Measurements from ENCODE around the gene SLC30A3.

Gene SLC30A3

DNA sequence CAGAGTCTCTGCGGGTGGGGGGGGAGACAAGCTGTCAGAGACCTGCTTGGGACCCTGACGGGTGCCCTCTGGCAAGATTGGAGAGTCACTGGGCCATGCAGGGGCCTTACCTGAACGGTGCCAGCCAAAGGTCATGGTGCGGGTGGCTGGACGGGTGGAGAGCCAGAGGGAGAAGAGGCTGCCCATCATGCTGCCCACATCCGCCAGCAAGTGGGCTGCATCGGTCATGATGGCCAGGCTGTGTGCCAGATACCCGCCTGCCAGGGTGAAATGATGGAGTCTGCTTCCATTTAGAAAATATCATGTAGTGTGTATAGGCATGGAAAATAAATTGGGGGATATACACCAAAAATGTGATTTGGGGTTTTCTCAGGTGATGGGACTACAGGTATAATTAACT lies 4.8 kb downstream of the SLC30A3 start:
- DNase-seq (ENCODE audit: low read depth), result no peak

DNA sequence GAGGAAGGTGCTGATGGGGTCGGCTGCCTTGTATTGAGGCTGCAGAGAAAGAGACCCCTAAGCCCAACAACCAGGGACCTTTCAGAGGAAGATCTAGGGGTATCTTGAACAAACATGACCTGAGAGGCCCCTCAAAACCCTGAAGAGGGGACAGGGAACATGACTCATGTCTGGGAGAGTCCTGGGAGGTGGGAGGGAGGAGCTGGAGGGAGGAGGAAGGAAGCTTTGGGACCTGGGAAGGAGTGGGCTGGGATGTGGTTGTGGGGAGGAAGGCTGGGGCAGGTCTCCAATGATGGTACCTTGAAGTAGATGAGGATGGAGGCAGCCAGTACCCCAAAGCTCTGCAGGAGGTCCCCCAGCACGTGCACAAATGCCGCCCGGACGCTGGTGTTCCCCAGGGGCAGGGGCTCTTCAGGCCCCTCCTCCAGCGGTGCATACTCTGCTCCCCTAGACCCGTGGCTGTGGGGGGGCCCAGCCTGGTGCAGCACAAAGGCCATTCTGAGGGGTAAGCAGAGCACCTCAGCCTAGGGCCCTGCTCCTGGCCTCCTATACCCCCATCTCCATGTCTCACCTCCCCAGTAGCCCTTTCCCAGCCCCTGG lies 5.9 kb downstream of the SLC30A3 start:
- DNase-seq (ENCODE audit: low read depth), result no peak

DNA sequence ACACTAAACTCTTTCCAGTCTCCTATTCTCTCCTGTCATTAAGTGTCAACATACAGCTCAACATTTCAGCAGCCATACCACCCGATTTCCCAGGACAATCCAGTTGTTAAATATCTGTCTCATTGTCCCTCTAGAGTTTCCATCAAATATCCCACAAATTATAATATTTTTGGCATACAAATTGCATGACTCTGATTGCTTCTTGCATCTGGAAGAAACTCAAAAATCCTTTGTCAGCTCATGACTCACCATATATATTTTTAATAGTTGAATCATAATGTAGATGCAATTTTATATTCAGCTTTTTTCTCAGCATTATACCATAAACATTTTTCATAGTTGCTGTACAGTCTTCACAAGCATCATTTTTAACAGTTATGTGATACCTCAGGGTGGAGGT lies 7.2 kb downstream of the SLC30A3 start:
- no peak for DNase-seq (ENCODE audit: low read depth)

DNA sequence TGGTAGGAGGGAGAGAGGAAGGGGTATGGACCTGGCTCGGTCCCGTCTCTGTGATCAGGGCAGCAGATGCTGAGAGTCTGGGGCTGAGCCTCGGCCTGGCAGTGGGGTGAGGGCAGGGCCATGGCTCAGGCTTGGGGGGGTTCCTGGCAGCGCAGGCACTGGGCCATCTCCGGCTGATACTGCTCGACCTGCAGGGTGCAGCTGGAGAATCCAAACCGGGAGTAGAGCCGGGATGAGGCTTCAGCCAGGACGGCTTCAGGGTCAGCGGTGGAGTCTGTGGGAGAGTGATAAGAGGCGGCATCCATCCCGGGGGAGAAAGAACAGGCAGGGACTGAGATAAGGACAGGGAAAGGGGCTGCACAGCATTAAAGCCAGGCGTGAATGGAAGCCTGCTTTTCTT lies 7.7 kb downstream of the SLC30A3 start:
- DNase-seq (ENCODE audit: low read depth), result no peak

DNA sequence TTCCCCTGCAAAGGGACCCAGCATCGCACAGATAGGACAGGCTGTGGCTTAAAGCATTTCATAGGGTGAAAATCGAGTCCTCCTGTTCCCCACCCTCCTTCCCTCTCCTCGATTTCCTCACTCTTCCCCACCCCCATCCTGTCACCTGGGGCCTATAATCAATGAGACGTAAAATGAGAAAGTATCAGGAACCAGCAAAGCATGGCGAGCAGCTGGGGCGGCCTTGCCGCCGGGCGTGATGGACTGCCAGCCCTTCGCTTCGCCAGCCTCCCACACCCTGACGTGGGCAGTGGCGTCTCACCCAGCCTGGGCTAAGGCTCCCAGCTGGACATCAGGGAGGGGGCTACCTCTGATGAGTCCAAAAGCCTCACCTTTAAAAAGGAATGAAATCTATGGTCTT lies 11.1 kb downstream of the SLC30A3 start:
- no peak for DNase-seq (ENCODE audit: low read depth)

DNA sequence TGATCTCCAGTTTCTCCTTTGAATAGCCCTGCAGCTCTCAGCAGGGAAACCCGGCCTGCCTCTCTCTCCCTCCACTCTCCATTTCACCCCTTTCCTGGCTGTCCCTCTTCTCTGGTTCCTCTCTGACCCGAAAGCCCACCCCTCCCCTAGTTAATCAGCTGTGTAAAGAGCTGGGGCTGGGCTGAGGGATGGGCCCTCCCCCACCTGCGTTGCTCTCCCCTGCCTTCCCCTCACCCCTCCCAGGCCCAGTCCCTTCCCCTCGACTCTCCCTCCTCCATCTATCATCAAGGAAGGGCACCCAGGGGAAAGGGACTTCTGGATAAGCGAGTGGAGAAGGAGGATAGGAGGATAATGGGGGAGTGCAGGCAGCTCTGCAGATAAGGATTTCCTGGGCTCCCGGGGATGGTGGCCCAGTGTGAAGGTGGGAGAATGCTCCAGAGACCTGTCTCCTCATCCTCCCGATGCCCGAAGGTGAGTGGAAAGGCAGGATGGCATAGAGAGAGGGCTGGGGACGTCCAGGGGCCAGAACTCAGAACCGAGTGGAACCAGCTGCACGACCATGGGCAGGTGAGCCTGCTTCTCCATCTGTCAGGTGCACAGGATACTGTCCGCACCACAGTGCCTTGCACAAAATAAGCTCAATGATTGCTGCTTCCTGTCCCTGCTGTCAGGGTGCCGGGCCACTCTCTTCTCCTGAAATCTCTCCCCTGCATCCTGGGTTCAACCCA lies 12.0 kb downstream of the SLC30A3 start:
- DNase-seq (ENCODE audit: low read depth), result no peak

DNA sequence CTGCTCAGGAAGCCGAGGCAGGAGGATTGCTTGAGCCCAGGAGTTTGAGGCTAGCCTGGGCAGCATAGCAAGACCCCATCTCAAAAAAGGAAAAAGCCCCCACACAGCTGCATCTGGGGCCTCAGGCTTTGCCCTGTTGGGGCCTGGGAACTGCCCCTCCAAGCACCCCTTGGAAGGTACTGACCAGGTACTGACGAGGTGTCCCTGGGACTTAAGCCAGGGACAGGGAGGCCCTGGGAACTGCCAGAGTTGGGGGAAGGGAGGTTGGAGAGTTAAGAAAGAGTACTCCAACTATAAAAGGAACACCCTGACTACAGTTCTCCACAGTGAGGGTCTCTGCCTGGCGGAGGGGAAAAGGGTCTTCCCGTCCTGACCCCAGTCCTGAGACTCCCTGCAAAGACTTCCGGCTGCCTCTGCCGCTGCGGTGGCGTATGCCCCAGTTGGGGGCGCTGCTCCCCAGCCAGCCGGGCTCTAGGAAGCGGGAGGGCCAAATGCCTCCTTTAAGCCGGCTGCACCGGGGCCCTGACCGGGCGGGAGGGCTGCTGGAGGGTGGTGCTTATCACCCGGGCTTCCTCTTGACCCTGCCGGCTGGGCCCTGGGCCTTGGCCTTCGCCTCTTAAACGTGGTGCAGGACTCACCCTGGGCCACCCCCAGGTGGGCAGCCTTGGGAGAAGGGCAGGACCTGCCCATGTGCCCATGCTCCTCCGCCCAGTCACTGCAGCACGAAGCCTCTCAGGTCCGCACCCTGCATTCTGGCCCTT lies 12.8 kb downstream of the SLC30A3 start:
- no peak for DNase-seq (ENCODE audit: low read depth)

DNA sequence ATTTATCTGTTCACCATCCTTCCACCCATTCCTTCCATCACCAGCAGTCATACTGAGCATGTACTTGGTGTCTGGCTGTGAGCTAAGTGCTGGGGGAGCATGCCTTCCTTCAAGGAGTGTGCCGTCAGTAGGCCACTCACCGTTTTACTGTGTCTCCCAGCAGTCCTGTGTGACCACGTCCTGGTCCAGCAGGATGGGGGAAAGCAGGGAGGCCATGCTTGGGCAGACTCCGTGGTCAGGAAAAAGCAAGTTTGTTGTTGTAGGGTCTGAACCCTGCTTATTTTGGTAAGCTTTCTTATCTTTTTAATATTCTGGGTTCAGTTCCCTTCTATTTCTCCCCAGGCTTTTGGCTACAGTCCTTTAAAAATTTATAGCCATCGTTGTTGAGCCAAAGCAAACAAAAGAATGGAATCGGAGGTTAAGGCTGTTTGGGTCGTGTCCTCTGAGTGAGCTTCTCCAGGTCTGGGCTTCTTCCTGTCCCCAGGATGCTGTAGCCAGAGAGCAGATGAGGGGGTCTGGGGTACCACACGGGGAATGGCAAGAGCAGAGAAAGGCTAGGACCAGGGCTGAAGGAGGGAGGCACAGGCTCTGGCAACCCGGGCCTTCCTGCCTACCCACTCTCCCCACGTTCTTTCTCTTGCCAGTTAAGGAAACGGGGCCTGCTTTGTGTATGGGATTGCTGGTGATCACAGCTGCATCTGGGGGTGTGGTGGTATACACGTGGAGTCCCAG lies 13.5 kb downstream of the SLC30A3 start:
- no peak for DNase-seq (ENCODE audit: low read depth)

DNA sequence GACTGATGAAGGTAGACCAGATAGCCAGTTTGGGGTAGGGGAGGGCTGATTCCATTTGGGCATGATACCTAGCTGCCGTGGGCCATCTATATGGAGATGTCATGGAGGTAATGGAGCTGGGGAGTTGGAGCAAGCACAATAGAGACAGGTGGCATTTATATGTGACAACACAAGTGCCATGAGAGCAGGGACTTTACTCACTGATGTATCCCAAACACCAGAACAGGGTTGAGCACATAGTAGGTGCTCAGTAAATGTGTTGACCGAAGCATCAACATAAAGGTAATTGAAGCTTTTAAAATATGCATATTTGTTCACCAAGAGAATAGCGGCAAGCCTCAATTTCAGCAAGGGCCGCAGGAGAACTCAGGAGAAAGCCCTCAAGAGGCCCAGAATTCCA lies 15.0 kb downstream of the SLC30A3 start:
- no peak for DNase-seq (ENCODE audit: low read depth)

DNA sequence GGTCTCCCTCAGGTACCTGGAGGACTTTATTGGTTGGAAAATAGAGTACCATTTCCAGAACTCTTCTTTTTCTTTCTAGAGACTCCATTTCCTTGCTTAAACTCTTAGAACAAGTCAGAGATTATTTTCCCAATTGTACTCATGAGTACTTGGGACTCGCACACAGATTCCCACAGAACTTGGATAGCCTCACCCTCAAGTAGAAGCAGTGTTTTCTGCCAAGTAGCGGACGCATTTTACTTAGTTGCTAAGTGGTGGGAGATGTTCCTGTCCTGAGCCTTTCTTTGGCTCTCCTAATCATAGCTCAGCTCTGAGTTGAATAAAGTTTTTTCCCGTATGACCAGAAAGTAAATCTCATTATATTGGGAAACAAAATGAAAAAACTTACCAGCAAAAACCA lies 17.2 kb downstream of the SLC30A3 start:
- no peak for DNase-seq (ENCODE audit: low read depth)

DNA sequence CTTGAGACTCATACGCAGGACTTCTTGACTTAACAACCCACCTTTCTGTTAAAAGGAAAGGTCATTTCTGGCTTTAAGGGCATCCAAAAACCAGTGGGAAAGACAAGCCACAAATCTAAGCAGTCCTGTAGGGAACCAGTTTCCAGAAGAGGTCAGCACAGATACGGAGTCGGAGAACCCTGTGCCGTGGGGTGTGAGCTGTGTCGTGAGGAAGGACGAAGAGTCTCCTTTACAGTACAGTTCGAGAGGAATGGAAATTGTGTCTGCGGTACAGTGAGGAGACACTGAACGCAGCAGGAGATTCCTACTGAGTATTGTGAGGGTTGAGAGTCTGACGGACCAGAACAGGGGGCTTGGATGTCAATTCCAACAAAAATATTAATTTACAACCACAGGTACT lies 17.7 kb downstream of the SLC30A3 start:
- no peak for DNase-seq (ENCODE audit: low read depth)

DNA sequence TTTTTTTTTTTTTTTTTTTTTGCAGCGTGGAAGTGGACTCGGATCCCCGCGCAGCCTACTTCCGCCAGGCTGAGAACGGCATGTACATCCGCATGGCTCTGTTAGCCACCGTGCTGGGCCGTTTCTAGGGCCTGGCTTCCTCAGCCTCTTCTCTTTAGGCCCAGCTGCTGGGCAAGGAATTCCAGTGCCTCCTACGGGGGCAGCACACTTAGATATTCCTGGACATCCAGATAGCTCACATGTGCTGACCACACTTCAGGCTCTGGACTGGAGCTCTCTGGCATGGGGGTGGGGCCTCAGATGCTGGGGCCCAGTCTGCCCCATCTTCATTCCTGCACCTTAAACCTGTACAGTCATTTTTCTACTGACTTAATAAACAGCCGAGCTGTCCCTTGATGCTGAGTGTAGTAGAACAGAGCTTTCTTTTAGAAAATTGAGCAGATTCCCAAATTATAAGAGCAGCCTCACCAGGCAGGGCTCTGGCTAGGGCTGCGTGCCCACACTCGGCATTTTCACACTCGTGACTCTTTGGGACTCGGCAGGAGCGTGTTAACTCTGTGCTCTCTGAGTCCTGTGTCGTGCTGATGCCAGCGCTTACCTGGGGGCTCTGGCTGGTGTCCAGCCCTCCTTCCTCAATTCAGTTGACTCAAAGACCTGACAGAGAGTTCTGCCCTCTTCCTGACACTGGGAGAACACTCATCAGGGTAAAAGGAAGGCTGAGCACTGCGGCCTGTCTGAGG lies 19.3 kb downstream of the SLC30A3 start:
- DNase-seq (ENCODE audit: low read depth), result no peak

DNA sequence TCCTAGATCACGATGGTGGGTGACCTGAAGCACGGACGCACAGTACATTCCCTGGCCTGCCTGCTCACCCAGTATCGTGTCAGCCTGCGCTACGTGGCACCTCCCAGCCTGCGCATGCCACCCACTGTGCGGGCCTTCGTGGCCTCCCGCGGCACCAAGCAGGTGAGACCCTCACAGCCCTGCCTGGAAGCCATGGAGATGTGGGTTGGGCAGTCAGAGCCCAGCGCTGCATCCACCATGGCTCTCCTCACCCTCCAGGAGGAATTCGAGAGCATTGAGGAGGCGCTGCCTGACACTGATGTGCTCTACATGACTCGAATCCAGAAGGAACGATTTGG lies 20.3 kb downstream of the SLC30A3 start:
- DNase-seq (ENCODE audit: low read depth), result no peak

DNA sequence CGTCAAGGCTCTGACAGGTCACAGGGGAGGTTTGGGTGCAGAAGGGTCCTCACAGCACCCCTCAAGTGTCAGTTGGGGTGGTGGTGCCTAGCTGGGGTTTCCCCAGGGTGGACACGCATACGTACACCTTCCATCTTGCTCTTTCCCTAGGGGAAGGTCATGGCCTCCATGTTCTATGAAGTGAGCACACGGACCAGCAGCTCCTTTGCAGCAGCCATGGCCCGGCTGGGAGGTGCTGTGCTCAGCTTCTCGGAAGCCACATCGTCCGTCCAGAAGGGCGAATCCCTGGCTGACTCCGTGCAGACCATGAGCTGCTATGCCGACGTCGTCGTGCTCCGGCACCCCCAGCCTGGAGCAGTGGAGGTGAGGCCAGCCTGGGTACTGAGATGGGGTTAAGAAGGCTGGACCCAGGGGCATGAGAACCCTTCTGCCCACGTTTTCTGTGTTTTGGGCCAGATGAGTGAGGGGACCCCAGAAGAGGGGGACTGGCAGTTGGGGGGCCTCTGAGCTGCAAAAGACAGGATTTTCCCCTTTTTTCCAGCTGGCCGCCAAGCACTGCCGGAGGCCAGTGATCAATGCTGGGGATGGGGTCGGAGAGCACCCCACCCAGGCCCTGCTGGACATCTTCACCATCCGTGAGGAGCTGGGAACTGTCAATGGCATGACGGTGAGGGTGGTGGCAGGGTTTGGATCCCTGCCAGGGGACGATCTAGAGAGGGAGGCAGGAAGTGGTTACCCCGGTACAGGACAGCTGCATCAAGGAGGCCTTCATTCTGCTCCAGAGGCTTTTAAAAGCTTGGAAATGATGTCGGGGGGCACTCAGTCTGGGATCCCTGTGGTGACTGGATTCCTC lies 20.9 kb downstream of the SLC30A3 start:
- DNase-seq (ENCODE audit: low read depth), result no peak

DNA sequence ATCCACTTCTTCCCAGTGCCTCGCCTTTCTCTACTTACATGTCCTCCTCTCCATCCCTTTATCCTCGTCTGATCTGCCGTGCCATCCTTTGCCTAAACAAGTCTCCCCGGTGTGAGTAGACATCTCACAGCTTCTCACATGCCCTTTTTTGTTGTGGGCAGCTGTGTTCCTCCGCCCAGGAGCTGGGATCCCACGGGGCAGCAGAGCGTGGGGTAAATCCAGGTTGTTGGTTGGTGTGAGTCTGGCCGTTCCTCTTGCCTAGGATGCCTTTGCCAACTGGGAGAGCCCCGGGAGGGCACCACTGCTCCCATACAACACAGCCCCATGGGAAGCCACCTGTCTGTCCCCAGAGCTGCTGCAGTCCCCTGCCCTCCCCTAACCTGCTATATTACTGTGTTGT lies 22.4 kb downstream of the SLC30A3 start:
- DNase-seq (ENCODE audit: low read depth), result no peak

DNA sequence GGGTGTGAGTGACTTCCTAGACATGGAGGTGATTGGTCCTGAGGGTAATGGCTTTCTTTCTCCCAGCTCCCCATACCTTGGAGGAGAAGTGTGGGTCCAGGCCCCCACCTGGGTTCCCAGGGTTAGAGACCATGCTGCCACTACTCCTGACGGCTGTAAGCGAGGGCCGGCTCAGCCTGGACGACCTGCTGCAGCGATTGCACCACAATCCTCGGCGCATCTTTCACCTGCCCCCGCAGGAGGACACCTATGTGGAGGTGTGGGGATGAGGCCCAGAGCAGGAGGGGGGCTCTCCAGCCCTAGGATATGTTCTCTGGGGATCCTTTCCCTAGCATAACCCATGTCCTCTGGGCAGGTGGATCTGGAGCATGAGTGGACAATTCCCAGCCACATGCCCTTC lies 23.9 kb downstream of the SLC30A3 start:
- no peak for DNase-seq (ENCODE audit: low read depth)

DNA sequence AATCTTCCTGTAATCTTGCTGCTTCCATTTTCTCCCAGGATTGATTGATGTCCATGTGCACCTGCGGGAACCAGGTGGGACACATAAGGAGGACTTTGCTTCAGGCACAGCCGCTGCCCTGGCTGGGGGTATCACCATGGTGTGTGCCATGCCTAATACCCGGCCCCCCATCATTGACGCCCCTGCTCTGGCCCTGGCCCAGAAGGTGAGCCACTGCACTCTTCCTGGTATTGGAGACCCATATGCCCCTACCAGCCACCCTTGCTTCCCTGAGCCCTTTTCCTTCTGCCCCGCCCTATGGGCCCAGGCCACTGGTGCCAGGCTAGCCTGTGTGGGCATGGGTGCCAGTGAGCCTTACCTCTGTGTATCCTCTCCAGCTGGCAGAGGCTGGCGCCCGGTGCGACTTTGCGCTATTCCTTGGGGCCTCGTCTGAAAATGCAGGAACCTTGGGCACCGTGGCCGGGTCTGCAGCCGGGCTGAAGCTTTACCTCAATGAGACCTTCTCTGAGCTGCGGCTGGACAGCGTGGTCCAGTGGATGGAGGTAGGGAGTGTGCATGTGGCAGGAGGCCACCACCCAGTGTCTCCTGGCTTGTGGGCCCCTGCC lies 25.4 kb downstream of the SLC30A3 start:
- DNase-seq (ENCODE audit: low read depth), result no peak

DNA sequence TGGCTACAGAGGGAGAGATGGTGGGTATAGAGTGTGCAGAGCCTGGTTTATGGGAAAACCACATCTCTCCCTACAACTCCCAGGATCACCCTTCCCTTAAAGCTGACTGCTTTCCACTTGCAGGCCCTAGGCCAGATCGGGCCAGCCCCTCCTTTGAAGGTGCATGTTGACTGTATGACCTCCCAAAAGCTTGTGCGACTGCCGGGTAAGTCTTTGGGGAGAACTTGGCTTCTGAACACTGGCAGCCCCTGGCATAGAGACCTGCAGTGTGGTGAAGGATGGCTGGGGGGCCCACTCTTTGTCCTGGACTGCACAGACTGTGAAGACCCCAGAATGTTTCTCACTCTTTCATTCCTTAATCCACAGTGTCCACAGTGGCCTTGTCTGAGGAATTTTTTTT lies 26.2 kb downstream of the SLC30A3 start:
- no peak for DNase-seq (ENCODE audit: low read depth)

DNA sequence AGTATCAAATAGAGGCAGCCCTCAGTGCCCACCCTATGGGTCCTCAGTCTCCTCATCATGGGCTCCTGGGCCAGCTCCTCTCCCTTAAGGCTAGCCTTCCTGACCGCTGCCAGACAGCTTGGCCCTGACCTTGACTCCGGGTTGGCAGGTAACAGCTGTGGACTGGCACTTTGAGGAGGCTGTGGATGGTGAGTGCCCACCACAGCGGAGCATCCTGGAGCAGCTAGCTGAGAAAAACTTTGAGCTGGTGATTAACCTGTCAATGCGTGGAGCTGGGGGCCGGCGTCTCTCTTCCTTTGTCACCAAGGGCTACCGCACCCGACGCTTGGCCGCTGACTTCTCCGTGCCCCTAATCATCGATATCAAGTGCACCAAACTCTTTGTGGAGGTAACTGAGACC lies 26.7 kb downstream of the SLC30A3 start:
- DNase-seq (ENCODE audit: low read depth), result no peak

DNA sequence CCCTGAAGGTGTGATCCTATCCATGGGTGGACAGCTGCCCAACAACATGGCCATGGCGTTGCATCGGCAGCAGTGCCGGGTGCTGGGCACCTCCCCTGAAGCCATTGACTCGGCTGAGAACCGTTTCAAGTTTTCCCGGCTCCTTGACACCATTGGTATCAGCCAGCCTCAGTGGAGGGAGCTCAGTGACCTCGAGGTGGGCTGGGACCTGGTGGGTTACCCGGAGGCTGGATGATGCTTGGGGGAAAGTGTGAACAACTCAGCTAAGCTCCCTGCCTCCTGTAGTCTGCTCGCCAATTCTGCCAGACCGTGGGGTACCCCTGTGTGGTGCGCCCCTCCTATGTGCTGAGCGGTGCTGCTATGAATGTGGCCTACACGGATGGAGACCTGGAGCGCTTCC lies 29.5 kb downstream of the SLC30A3 start:
- DNase-seq (ENCODE audit: low read depth), result no peak

DNA sequence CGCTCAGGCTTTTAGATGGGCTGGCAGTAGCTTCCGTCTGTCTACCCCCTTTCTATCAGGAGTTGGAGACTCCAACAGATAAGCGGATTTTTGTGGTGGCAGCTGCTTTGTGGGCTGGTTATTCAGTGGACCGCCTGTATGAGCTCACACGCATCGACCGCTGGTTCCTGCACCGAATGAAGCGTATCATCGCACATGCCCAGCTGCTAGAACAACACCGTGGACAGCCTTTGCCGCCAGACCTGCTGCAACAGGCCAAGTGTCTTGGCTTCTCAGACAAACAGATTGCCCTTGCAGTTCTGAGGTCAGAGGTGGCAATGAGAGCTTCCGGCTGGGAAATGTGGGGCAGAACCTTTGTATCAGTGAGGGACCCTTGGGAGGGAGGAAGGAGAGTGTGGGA lies 30.9 kb downstream of the SLC30A3 start:
- DNase-seq (ENCODE audit: low read depth), result no peak
